GM12865 (cell line): ENCODE measurements around the gene CCDC73.

Source experiments
- DNase-seq: peaks from one replicate; pipeline ENCODE4 v3.0.0; 2010; ENCODE audit warnings: low read depth
- H3K4me3 ChIP-seq: 2 replicates; pipeline ENCODE4 v1.5.1; 2011; ENCODE audit warnings: mild to moderate bottlenecking, low read depth, low read length, control low read depth
- TF ChIP-seq, protein P1 (sequence below): IDR thresholded peaks from 2 replicates; pipeline ENCODE4 v1.5.1; 2011; ENCODE audit warnings: low read length, control low read depth, low read depth, inconsistent platforms; ENCODE audit not compliant: insufficient read depth; ENCODE audit errors: missing control alignments

Gene CCDC73

DNA sequence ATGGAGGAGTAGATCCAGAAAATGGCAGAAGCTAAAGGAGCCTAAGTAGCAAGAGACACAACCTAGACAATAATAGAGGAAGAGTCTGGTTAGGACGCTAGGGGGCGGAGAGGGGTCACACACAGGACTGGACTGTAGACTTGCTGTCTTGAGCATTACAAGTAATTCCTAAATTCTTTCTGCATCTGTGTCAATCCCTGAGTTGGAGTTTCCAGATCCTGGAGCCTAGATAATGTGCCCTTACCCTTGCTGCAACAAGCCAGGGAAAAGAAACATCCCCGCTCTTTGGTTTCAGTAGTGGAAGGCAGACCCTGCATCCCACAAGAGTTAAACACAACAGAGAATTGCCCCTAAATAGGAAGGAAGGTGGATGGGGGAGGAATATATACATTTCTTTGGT is 14.9 kb upstream of the CCDC73 start:
- DNase-seq = peak; percentile 83
- TF ChIP-seq, protein P1, sequence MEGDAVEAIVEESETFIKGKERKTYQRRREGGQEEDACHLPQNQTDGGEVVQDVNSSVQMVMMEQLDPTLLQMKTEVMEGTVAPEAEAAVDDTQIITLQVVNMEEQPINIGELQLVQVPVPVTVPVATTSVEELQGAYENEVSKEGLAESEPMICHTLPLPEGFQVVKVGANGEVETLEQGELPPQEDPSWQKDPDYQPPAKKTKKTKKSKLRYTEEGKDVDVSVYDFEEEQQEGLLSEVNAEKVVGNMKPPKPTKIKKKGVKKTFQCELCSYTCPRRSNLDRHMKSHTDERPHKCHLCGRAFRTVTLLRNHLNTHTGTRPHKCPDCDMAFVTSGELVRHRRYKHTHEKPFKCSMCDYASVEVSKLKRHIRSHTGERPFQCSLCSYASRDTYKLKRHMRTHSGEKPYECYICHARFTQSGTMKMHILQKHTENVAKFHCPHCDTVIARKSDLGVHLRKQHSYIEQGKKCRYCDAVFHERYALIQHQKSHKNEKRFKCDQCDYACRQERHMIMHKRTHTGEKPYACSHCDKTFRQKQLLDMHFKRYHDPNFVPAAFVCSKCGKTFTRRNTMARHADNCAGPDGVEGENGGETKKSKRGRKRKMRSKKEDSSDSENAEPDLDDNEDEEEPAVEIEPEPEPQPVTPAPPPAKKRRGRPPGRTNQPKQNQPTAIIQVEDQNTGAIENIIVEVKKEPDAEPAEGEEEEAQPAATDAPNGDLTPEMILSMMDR = peak; percentile 87
- no peak overlapping the region for H3K4me3 ChIP-seq

DNA sequence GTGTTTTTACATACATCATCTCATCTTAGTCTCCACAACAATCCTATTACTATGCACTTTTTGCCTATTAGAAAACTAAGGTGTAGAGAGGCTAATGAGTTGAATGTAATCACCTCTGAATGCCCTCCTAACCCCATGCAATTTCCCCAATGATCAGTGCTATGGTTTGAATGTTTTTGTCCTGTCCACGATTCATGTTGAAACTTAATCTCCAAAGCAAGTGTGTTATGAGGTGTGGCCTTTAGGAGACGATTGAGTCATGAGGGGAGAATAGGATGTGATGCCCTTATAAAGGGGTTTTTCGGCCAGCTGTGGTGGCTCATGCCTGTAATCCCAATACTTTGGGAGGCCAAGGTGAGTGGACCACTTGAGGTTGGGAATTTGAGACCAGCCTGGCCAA is 2.0 kb upstream of the CCDC73 start:
- TF ChIP-seq, protein P1 = no peak
- no peak for DNase-seq

DNA sequence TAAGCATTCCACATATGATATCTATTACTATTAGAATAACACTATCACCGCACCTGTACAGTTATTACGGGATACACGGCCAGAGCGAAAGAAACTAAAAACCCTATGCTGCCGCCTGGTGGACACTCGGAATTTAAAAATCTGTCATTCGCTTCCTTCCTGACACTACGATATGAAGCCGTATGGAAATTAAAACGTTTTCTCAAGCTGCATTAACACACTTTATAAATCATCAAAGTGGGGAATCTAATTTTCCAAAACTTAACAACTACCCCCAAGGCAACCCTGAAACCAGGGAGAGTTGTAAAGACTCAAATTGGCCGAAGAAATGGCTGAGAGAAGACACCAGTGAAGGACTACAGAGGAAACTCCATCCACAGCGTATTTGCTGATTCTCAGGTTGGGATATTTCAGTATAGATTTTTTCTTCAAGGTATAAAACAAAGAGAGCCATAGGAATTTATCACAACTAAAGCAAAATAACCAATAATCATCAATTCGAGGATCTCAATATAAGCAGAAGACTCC is 1.4 kb downstream of the CCDC73 start:
- TF ChIP-seq, protein P1 = peak; percentile 68
- peak; percentile 67 for DNase-seq
- no peak overlapping the region for H3K4me3 ChIP-seq

More for the DNA sequence above, 2.0 kb upstream of the CCDC73 start:
- H3K4me3 ChIP-seq = no peak overlapping the region

DNA sequence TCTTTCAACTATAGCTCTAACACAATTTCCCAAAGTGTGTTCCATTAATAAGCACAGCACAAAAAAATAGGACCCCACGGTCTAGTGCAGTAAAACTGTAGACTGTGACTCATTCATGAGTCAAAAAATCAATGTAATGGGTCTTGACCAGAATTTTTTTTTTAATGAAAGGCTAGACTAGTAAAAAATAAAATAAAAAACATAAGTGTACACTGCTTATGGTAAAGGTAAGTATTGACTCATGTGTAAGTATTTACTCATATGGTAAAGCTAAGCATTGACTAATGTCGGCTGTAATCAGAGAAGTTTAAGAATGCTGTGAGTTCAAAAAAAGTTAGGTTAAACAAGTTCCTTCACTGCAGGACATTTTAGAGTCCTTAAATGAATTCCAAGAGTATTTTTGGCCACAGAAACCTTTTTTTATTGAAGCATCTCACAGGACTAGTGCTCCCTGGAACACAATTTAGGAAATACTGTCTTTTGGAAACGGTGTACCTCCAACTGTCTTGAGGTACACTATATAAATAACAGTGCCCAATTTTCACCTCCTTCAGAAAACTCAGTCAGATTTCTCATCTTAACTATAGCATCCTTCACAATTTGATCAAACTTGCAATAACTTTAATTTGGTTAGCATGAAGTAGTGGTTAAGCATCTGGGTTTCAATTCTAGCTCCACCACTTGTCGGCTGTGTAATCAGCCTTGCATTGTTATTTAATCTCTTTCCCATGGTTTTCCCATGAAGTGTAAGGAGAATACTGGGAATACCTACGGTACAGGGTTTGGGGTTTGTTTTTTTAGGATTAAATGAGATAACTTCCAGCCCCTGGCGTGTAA is 2.1 kb downstream of the CCDC73 start:
- no peak for DNase-seq
- TF ChIP-seq, protein P1 = no peak
- H3K4me3 ChIP-seq = no peak overlapping the region

DNA sequence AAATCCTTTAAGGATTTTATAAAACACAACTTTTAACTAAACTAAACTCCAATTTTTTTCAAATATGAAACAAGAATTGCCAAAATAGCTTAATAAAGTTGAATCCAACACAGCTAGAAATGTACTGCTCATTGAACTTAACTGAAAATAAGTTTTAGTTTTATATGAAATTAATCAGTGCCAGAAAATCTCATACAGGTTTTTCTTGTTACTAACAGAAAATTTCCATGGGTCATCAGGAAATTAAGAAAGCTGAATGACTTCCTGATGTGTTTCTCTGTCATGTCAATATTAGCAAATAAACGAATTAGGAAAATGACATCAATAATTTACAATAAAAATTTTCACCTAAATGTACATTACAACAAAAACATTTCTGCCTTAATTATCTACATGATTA is 3.5 kb downstream of the CCDC73 start:
- TF ChIP-seq, protein P1 = no peak
- no peak overlapping the region for H3K4me3 ChIP-seq
- no peak for DNase-seq

DNA sequence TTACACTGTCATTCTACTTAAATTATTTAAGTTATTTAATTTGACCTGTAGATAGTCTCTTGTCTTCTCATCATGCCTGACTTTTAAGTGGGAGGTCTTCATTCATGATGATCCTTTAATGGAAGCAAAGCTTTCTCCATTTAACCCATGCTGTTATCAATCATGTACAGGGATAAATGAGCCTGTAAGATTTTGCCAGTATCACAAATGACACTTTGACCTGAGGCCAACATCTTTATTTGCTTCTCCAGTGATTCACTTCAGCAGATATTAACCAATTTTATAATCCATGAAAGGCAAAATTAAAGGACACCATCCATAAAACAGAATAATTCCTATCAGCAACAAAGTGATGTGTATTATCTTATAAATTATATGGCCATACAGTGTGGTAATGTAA is 7.7 kb downstream of the CCDC73 start:
- TF ChIP-seq, protein P1 = no peak
- H3K4me3 ChIP-seq = no peak overlapping the region
- no peak for DNase-seq

DNA sequence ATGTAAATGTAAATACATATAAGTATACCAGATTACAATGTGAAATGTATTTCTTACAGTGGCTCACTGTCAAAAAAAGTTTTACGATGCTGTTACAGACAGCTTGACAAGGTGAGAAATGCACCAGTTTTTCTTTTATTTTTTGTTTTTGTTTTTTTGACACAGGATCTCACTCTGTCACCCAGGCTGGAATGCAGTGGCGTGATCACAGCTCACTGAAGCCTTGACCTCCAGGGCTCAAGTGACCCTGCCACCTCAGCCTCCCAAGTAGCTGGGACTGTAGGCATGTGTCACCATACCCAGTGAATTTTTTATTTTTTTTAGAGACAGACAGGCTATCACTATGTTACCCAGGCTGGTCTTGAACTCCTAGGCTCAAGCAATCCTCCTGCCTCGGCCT is 9.2 kb downstream of the CCDC73 start:
- DNase-seq = no peak
- no peak overlapping the region for H3K4me3 ChIP-seq
- TF ChIP-seq, protein P1 = no peak
